ENCODE measurements around the gene RECK.

- TF ChIP-seq CTCF (IDR thresholded peaks at IDR 0.05): no peak
- no peak for TF ChIP-seq SIN3A (IDR thresholded peaks at IDR 0.05; ENCODE audit: borderline replicate concordance, insufficient read depth, low read depth, low read length)
- no peak for TF ChIP-seq POLR2AphosphoS5 (IDR thresholded peaks at IDR 0.05; ENCODE audit: low read depth, low read length)
Observed at GRCh38 chr9:36099718-36100117, 63.0 kb downstream of the RECK start.
